Measurements from ENCODE around the gene ZNF691. TPM values are rescaled to one million over a fixed set of nuclear protein-coding genes. Genes with fewer than 3 reads are reported as not detected.

ZNF691 gene
- total and polyA plus RNA-seq, 2 donors (not counting 3 experiments of a cell fraction or from before 2014, with no cell fraction given), result 6.6 to 6.9 TPM

DNA sequence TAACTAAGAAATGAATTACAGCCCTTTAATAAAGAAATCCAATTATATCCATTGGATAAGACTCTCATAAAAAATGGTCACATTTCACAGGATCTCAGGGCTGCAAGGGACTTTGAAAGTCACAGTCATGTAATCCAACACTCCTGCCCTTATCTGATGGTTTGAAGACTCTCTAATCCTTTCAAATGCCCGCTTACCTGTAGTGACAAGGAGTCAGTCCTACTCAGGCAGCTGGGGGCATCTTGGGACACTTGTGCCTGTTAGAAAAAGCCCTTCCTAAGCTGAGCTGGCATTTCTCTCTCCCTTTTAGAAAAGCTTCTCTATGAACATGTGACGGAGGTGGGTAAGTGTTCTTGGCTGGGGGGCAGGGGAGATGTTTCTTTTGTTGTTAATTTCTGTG lies 11.0 kb upstream of the ZNF691 start:
- H3K27ac ChIP-seq (ENCODE audit: insufficient read depth, low read depth, low read length), result no peak overlapping the region
- H3K79me2 ChIP-seq (ENCODE audit: control insufficient read depth, insufficient read depth, low read length), result no peaks in the 10 kb centered on the region
- H3K27me3 ChIP-seq (ENCODE audit: control insufficient read depth in 2 of 2, insufficient read depth in 2 of 2, low read length in 2 of 2), result no peaks in the 10 kb centered on the region
- CTCF ChIA-PET, result interaction anchor here (0.6 to 1.5 kb wide), 4 partner anchors 12 to 275 kb away, joined by 3 to 6 read pairs (median 4); partner anchors contain the start of genes ERMAP and SVBP
- H3K9me1 ChIP-seq (replicated peaks; ENCODE audit: control insufficient read depth, extremely low read depth, insufficient read depth, low read length), result no peaks in the 10 kb centered on the region
- H4K20me1 ChIP-seq (replicated peaks; ENCODE audit: control insufficient read depth, extremely low read depth, insufficient read depth, low read length), result no peaks in the 10 kb centered on the region
- no peak overlapping the region for H3K4me2 ChIP-seq (ENCODE audit: insufficient read depth, low read length)
- no peak for FAIRE-seq
- no peaks in the 10 kb centered on the region for H3K4me1 ChIP-seq (ENCODE audit: control insufficient read depth, extremely low read depth, insufficient read depth, low read length)
- H3K9ac ChIP-seq (replicated peaks; ENCODE audit: extremely low read depth, insufficient read depth, low read length), result no peak overlapping the region
- dilution Hi-C loops (cut with MboI; ENCODE audit: extremely low pct_ligation_motif_present, low sequenced_read_pairs) (no loop called here), intact Hi-C loops (cut with micrococcal nuclease) (no loop called here)
- TF ChIP-seq GATA2 (IDR thresholded peaks at IDR 0.05; ENCODE audit: insufficient read depth, insufficient read length, low read depth, low read length), result no peak
- H3K4me3 ChIP-seq (replicated peaks in 1 of 3; ENCODE audit: insufficient read depth in 1 of 3, low read depth in 1 of 3, low read length in 3 of 3), result no peak overlapping the region
- DNase-seq (ENCODE audit: low read depth, low spot score), result no peak
- H2AFZ ChIP-seq (ENCODE audit: low read depth, low read length), result no peak overlapping the region
- H3K9me3 ChIP-seq (replicated peaks; ENCODE audit: control insufficient read depth, insufficient read depth, low read length), result no peaks in the 10 kb centered on the region
- POLR2A ChIA-PET, result no interaction called here
- no peaks in the 10 kb centered on the region for H3K36me3 ChIP-seq (ENCODE audit: control insufficient read depth in 2 of 2, extremely low read depth in 1 of 2, insufficient read depth in 2 of 2, low read length in 2 of 2)
- no TSS peak for BruUV-seq (replicated peaks)

DNA sequence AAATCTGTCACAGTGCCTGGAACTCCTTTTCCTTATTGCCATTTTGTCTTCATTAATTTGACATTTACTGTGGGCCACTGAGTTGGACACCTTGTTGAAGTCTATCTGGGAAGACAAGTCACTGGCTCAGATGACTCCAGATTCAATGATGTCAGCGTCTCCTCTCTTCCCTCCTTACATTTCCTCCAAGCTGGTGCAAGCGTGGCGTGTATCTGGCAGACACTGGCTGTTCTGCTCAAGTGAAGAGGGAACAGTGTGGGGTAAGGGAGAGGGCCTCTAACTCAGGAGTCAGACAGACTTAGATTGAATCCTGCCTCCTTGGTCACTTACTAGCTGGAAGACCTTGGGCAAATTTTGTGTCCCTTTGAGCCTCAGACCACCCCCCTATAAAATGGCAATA lies 8.7 kb upstream of the ZNF691 start:
- TF ChIP-seq JUN (IDR thresholded peaks at IDR 0.05; ENCODE audit: borderline replicate concordance, insufficient read depth, insufficient read length, low read depth) (no peak), EZH2 (IDR thresholded peaks at IDR 0.05; ENCODE audit: borderline replicate concordance, low read depth, low read length, severe bottlenecking) (no peak), GATA2 (IDR thresholded peaks at IDR 0.05; ENCODE audit: insufficient read depth, insufficient read length, low read depth, low read length) (no peak), FOS (IDR thresholded peaks at IDR 0.05; ENCODE audit: borderline replicate concordance, insufficient read depth, low read length) (no peak), POLR2A (IDR thresholded peaks at IDR 0.05; ENCODE audit: low read depth, low read length) (no peak), POLR2AphosphoS5 (IDR thresholded peaks at IDR 0.05; ENCODE audit: insufficient read depth, low read depth, low read length) (no peak), MYC (IDR thresholded peaks at IDR 0.05; ENCODE audit: low read depth, low read length) (no peak)
- TF ChIP-seq, protein P1, sequence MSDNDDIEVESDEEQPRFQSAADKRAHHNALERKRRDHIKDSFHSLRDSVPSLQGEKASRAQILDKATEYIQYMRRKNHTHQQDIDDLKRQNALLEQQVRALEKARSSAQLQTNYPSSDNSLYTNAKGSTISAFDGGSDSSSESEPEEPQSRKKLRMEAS (IDR thresholded peaks at IDR 0.05; ENCODE audit: insufficient read depth, insufficient read length), result no peak
- TF ChIP-seq, protein P2, sequence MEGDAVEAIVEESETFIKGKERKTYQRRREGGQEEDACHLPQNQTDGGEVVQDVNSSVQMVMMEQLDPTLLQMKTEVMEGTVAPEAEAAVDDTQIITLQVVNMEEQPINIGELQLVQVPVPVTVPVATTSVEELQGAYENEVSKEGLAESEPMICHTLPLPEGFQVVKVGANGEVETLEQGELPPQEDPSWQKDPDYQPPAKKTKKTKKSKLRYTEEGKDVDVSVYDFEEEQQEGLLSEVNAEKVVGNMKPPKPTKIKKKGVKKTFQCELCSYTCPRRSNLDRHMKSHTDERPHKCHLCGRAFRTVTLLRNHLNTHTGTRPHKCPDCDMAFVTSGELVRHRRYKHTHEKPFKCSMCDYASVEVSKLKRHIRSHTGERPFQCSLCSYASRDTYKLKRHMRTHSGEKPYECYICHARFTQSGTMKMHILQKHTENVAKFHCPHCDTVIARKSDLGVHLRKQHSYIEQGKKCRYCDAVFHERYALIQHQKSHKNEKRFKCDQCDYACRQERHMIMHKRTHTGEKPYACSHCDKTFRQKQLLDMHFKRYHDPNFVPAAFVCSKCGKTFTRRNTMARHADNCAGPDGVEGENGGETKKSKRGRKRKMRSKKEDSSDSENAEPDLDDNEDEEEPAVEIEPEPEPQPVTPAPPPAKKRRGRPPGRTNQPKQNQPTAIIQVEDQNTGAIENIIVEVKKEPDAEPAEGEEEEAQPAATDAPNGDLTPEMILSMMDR (IDR thresholded peaks at IDR 0.05; ENCODE audit: extremely low read depth in 1 of 2, insufficient read depth in 1 of 2, low read depth in 1 of 2, low read length in 2 of 2), result no peak
- H3K9ac ChIP-seq (replicated peaks; ENCODE audit: extremely low read depth, insufficient read depth, low read length), result no peak overlapping the region
- no peak overlapping the region for H2AFZ ChIP-seq (ENCODE audit: low read depth, low read length)
- H3K4me2 ChIP-seq (ENCODE audit: insufficient read depth, low read length), result no peak overlapping the region
- H3K27ac ChIP-seq (ENCODE audit: insufficient read depth, low read depth, low read length), result no peak overlapping the region
- intact Hi-C loops (cut with micrococcal nuclease) (no loop called here), dilution Hi-C loops (cut with MboI; ENCODE audit: extremely low pct_ligation_motif_present, low sequenced_read_pairs) (no loop called here)
- no peaks in the 10 kb centered on the region for H3K9me1 ChIP-seq (replicated peaks; ENCODE audit: control insufficient read depth, extremely low read depth, insufficient read depth, low read length)
- no peak overlapping the region for H3K4me3 ChIP-seq (replicated peaks in 1 of 3; ENCODE audit: insufficient read depth in 1 of 3, low read depth in 1 of 3, low read length in 3 of 3)
- no peaks in the 10 kb centered on the region for H4K20me1 ChIP-seq (replicated peaks; ENCODE audit: control insufficient read depth, extremely low read depth, insufficient read depth, low read length)
- ChIA-PET POLR2A (no interaction called here), CTCF (interaction anchor here (0.9 to 1.3 kb wide), 2 partner anchors 9 to 17 kb away, joined by 3 to 4 read pairs; partner anchors contain the start of gene ZNF691)
- no peaks in the 10 kb centered on the region for H3K36me3 ChIP-seq (ENCODE audit: control insufficient read depth in 2 of 2, extremely low read depth in 1 of 2, insufficient read depth in 2 of 2, low read length in 2 of 2)
- H3K4me1 ChIP-seq (ENCODE audit: control insufficient read depth, extremely low read depth, insufficient read depth, low read length), result no peaks in the 10 kb centered on the region
- no TSS peak for BruUV-seq (replicated peaks)
- FAIRE-seq, result no peak
- no peaks in the 10 kb centered on the region for H3K27me3 ChIP-seq (ENCODE audit: control insufficient read depth in 2 of 2, insufficient read depth in 2 of 2, low read length in 2 of 2)
- DNase-seq (ENCODE audit: low read depth, low spot score), result no peak
- H3K9me3 ChIP-seq (replicated peaks; ENCODE audit: control insufficient read depth, insufficient read depth, low read length), result no peaks in the 10 kb centered on the region
- H3K79me2 ChIP-seq (ENCODE audit: control insufficient read depth, insufficient read depth, low read length), result no peaks in the 10 kb centered on the region

Measured in endothelial cell of umbilical vein (primary cell).